HepG2 (cell line): ENCODE measurements around the gene TSACC. TPM values are rescaled to one million over a fixed set of nuclear protein-coding genes. Genes with fewer than 3 reads are reported as not detected.

Experiments used
- CENPX ChIP-seq: sonication (generic); formaldehyde crosslinking; IDR thresholded peaks from 2 replicates; pipeline ENCODE4 v1.9.0; 2021; ENCODE audit warnings: mild to moderate bottlenecking, missing genetic modification reagents, moderate library complexity
- FLYWCH1 ChIP-seq: sonication (generic); formaldehyde crosslinking; IDR thresholded peaks from 2 replicates; pipeline ENCODE4 v1.8.1; 2023; ENCODE audit warnings: mild to moderate bottlenecking, missing genetic modification reagents
- HDAC6 ChIP-seq: fragments of 200-600 bp; sonication (generic); IDR thresholded peaks from 2 replicates; pipeline ENCODE4 v1.7.0; 2017; ENCODE audit warnings: mild to moderate bottlenecking, antibody characterized with exemption, low read length, low read depth
- HNRNPH1 ChIP-seq: fragments of 200-400 bp; formaldehyde crosslinking; optimal IDR thresholded peaks from 2 replicates; pipeline ENCODE3; 2017; ENCODE audit warnings: mild to moderate bottlenecking, low read depth, low read length
- HOXA3 ChIP-seq: sonication (generic); formaldehyde crosslinking; IDR thresholded peaks from 2 replicates; pipeline ENCODE4 v1.5.0; 2020; ENCODE audit warnings: missing genetic modification reagents
- KLF13 ChIP-seq: sonication (generic); formaldehyde crosslinking; IDR thresholded peaks from 2 replicates; pipeline ENCODE4 v1.4.0; 2020; ENCODE audit warnings: mild to moderate bottlenecking, missing genetic modification reagents
- MBNL3 ChIP-seq: fragments of 250-450 bp; sonication (Bioruptor Pico); conservative IDR thresholded peaks from 2 replicates; pipeline ENCODE4 v1.8.0; 2022; ENCODE audit warnings: mild to moderate bottlenecking, inconsistent platforms
- MED13 ChIP-seq: sonication (generic); formaldehyde crosslinking; IDR thresholded peaks from 2 replicates; pipeline ENCODE4 v1.5.0; 2020; ENCODE audit warnings: missing genetic modification reagents
- MIER2 ChIP-seq: IDR thresholded peaks from 2 replicates; pipeline ENCODE4 v1.6.1; 2016; ENCODE audit warnings: missing biosample characterization, missing genetic modification reagents
- NR2C2 ChIP-seq: sonication (generic); formaldehyde crosslinking; IDR thresholded peaks from 2 replicates; pipeline ENCODE4 v1.4.0; 2020; ENCODE audit warnings: missing genetic modification reagents, mild to moderate bottlenecking, moderate library complexity, borderline replicate concordance
- PRDM15 ChIP-seq: sonication (generic); formaldehyde crosslinking; IDR thresholded peaks from 2 replicates; pipeline ENCODE4 v1.4.0; 2020; ENCODE audit warnings: missing genetic modification reagents
- REPIN1 ChIP-seq: sonication (generic); formaldehyde crosslinking; IDR thresholded peaks from 2 replicates; pipeline ENCODE4 v1.8.0; 2022; ENCODE audit warnings: missing genetic modification reagents, low read depth, mild to moderate bottlenecking, borderline replicate concordance
- RFXANK ChIP-seq: IDR thresholded peaks from 2 replicates; pipeline ENCODE4 v1.6.1; 2016
- SNRNP70 ChIP-seq: fragments of 200-400 bp; formaldehyde crosslinking; IDR thresholded peaks from 2 replicates; pipeline ENCODE4 v1.6.1; 2017; ENCODE audit warnings: mild to moderate bottlenecking, low read depth, low read length, moderate library complexity
- TFAP4 ChIP-seq: sonication (generic); IDR thresholded peaks from 2 replicates; pipeline ENCODE4 v1.6.1; 2016; ENCODE audit warnings: low read depth, borderline replicate concordance
- TOE1 ChIP-seq: sonication (generic); formaldehyde crosslinking; IDR thresholded peaks from 2 replicates; pipeline ENCODE4 v1.4.0; 2020; ENCODE audit warnings: mild to moderate bottlenecking, missing genetic modification reagents
- ZBED4 ChIP-seq: sonication (generic); formaldehyde crosslinking; IDR thresholded peaks from 2 replicates; pipeline ENCODE4 v1.4.0; 2020; ENCODE audit warnings: missing genetic modification reagents, borderline replicate concordance
- ZBTB39 ChIP-seq: sonication (generic); formaldehyde crosslinking; IDR thresholded peaks from 2 replicates; pipeline ENCODE4 v1.5.0; 2020; ENCODE audit warnings: missing genetic modification reagents
- ZBTB42 ChIP-seq: sonication (generic); formaldehyde crosslinking; IDR thresholded peaks from 2 replicates; pipeline ENCODE4 v1.5.0; 2020; ENCODE audit warnings: mild to moderate bottlenecking, missing genetic modification reagents
- ZMYM3 ChIP-seq: sonication (generic); formaldehyde crosslinking; IDR thresholded peaks from 2 replicates; pipeline ENCODE4 v1.5.1; 2020; ENCODE audit warnings: mild to moderate bottlenecking, missing genetic modification reagents
- ZNF292 ChIP-seq: sonication (generic); formaldehyde crosslinking; IDR thresholded peaks from 2 replicates; pipeline ENCODE4 v1.8.1; 2022; ENCODE audit warnings: mild to moderate bottlenecking, low read depth, missing genetic modification reagents, borderline replicate concordance
- ZSCAN9 ChIP-seq: IDR thresholded peaks from 2 replicates; pipeline ENCODE4 v1.6.1; 2016; ENCODE audit warnings: borderline replicate concordance
- polyA plus RNA-seq, 8 experiments: library from polyadenylated mRNA; depleted of rRNA in 3 of 8; stranded (reverse) in 7 of 8; unstranded in 1 of 8; fragments of >200 nt; fragmentation: Illumina TruSeq in 4 of 8; extraction: Trizol in 4 of 8; gene quantifications; 2 replicates each; pipeline versions ENCODE4 v1.2.1 to v1.2.3, GENCODE V29; 2011 to 2016; ENCODE audit warnings: low read depth in 4 of 8, missing spikeins in 1 of 8, mixed read lengths in 1 of 8; ENCODE audit not compliant: insufficient read depth in 1 of 8
- total RNA-seq, 5 experiments: library from RNA; depleted of rRNA; stranded (reverse); fragments of >200 nt; fragmentation: Illumina TruSeq; extraction: Trizol; gene quantifications; 2 replicates each; pipeline ENCODE4 v1.2.3, GENCODE V29; 2016; ENCODE audit warnings: low read depth in 1 of 5

TSACC gene
- total and polyA plus RNA-seq, 2 of the 13 experiments (the other 11 are each of a cell fraction or from before 2014, with no cell fraction given) = 1.5 to 2.6 TPM

- TF ChIP-seq REPIN1 (CRISPR knock-in tag) = no peak
- TF ChIP-seq HDAC6 = peak; percentile 61; the same call in 1 of the 2 replicates
- TF ChIP-seq TFAP4 = no peak
- TF ChIP-seq ZBTB42 (CRISPR knock-in tag) = no peak
- TF ChIP-seq PRDM15 (CRISPR knock-in tag) = no peak
- TF ChIP-seq TOE1 (CRISPR knock-in tag) = no peak
- TF ChIP-seq ZNF292 (CRISPR knock-in tag) = no peak
- no peak for TF ChIP-seq ZBTB39 (CRISPR knock-in tag)
- TF ChIP-seq RFXANK (CRISPR knock-in tag) = no peak
- TF ChIP-seq CENPX (CRISPR knock-in tag) = no peak
- TF ChIP-seq HNRNPH1 = no peak
- TF ChIP-seq MBNL3 (CRISPR knock-in tag) = no peak
- TF ChIP-seq HOXA3 = no peak
- no peak for TF ChIP-seq FLYWCH1
- no peak for TF ChIP-seq MIER2
- peak; percentile 5; the same call in 1 of the 2 replicates for TF ChIP-seq NR2C2
- no peak for TF ChIP-seq SNRNP70
- TF ChIP-seq MED13 (CRISPR knock-in tag) = no peak
- TF ChIP-seq ZBED4 (CRISPR knock-in tag) = no peak
- TF ChIP-seq KLF13 (CRISPR knock-in tag) = no peak
- peak; percentile 88; the same call in 1 of the 2 replicates for TF ChIP-seq ZMYM3 (CRISPR knock-in tag)
- TF ChIP-seq ZSCAN9 (CRISPR knock-in tag) = no peak
Observed at GRCh38 chr1:156372265-156372586, 33.9 kb downstream of the TSACC start (continued).
